Neuronal stem cell (in vitro differentiated cells): ENCODE measurements around the gene ENOSF1.

Experiments used
- DNase-seq: peaks from one replicate; pipeline ENCODE4 v3.0.0-alpha.2; 2013; ENCODE audit warnings: low spot score
- H2AFZ ChIP-seq: one replicate; pipeline ENCODE4 v1.6.1; 2013; ENCODE audit warnings: mild to moderate bottlenecking, low read length, inconsistent platforms
- H2AK5ac ChIP-seq: 2 replicates; pipeline ENCODE4 v1.6.1; 2013; ENCODE audit warnings: low read depth, mild to moderate bottlenecking, inconsistent platforms, low read length, moderate library complexity, mixed read lengths
- H2BK120ac ChIP-seq: 2 replicates; pipeline ENCODE4 v1.6.1; 2013; ENCODE audit warnings: low read depth, mild to moderate bottlenecking, inconsistent platforms, low read length, moderate library complexity, mixed read lengths
- H2BK12ac ChIP-seq: one replicate; pipeline ENCODE4 v1.6.1; 2013; ENCODE audit warnings: low read length, inconsistent platforms
- H2BK15ac ChIP-seq: 2 replicates; pipeline ENCODE4 v1.6.1; 2013; ENCODE audit warnings: mild to moderate bottlenecking, low read length, inconsistent platforms, mixed read lengths
- H2BK5ac ChIP-seq: one replicate; pipeline ENCODE4 v1.6.1; 2013; ENCODE audit warnings: inconsistent platforms, mild to moderate bottlenecking, low read length, moderate library complexity
- H3K14ac ChIP-seq: one replicate; pipeline ENCODE4 v1.6.1; 2013; ENCODE audit warnings: low read length, inconsistent platforms
- H3K18ac ChIP-seq: 2 replicates; pipeline ENCODE4 v1.6.1; 2013; ENCODE audit warnings: low read length, inconsistent platforms
- H3K23ac ChIP-seq: 2 replicates; pipeline ENCODE4 v1.6.1; 2013; ENCODE audit warnings: low read depth, mild to moderate bottlenecking, mixed read lengths, low read length, inconsistent platforms; ENCODE audit not compliant: poor library complexity
- H3K27ac ChIP-seq: replicated peaks from 3 replicates; pipeline ENCODE4 v1.5.1; 2013; ENCODE audit warnings: low read length, inconsistent platforms
- H3K27me3 ChIP-seq, 3 experiments: 2 replicates each; pipeline ENCODE4 v1.6.1; 2013; ENCODE audit warnings: low read length in 3 of 3, mild to moderate bottlenecking in 2 of 3, inconsistent platforms in 1 of 3, low read depth in 1 of 3, mixed read lengths in 1 of 3, moderate library complexity in 1 of 3; ENCODE audit not compliant: control insufficient read depth in 3 of 3, insufficient read depth in 3 of 3
- H3K36me3 ChIP-seq, 2 donors: replicated peaks in 1 of 2; 2 replicates each; pipeline ENCODE4 v1.6.1; 2013; ENCODE audit warnings: low read length in 2 of 2; ENCODE audit not compliant: control insufficient read depth in 2 of 2, insufficient read depth in 2 of 2
- H3K4ac ChIP-seq: 2 replicates; pipeline ENCODE4 v1.6.1; 2013; ENCODE audit warnings: inconsistent platforms, mild to moderate bottlenecking, low read length, moderate library complexity
- H3K4me1 ChIP-seq, 2 donors: 1 replicate in 1 of 2; 2 replicates in 1 of 2; pipeline ENCODE4 v1.6.1; 2013; ENCODE audit warnings: low read length in 2 of 2, low read depth in 1 of 2; ENCODE audit not compliant: control insufficient read depth in 2 of 2, insufficient read depth in 1 of 2
- H3K4me2 ChIP-seq: one replicate; pipeline ENCODE4 v1.6.1; 2013; ENCODE audit warnings: mild to moderate bottlenecking, low read length, inconsistent platforms; ENCODE audit not compliant: insufficient read depth, poor library complexity, severe bottlenecking
- H3K4me3 ChIP-seq, 2 donors: 2 replicates each; pipeline ENCODE4 v1.5.1; 2013; ENCODE audit warnings: low read length in 2 of 2, mild to moderate bottlenecking in 2 of 2, inconsistent platforms in 1 of 2, moderate library complexity in 1 of 2
- H3K79me1 ChIP-seq: one replicate; pipeline ENCODE4 v1.6.1; 2013; ENCODE audit warnings: low read depth, mild to moderate bottlenecking, inconsistent platforms, low read length, moderate library complexity
- H3K9ac ChIP-seq: one replicate; pipeline ENCODE4 v1.6.1; 2013; ENCODE audit warnings: mild to moderate bottlenecking, low read depth, low read length, inconsistent platforms; ENCODE audit not compliant: poor library complexity
- H3K9me3 ChIP-seq, 2 donors: replicated peaks in 1 of 2; 2 replicates each; pipeline versions ENCODE3 to v1.6.1; 2013; ENCODE audit warnings: low read length in 2 of 2, mild to moderate bottlenecking in 2 of 2, inconsistent platforms in 1 of 2, low read depth in 1 of 2, mixed read lengths in 1 of 2, moderate library complexity in 1 of 2; ENCODE audit not compliant: control insufficient read depth in 2 of 2, insufficient read depth in 1 of 2
- H4K8ac ChIP-seq: one replicate; pipeline ENCODE4 v1.6.1; 2013; ENCODE audit warnings: low read depth, mild to moderate bottlenecking, inconsistent platforms, low read length, moderate library complexity
- H4K91ac ChIP-seq: one replicate; pipeline ENCODE4 v1.6.1; 2013; ENCODE audit warnings: low read length, low read depth, mild to moderate bottlenecking, inconsistent platforms; ENCODE audit not compliant: poor library complexity
- WGBS, 2 donors: extraction: QIAGEN DNeasy Blood & Tissue Kit; methylation state at CpG; one replicate each; pipeline ENCODE4 v1.1.7; 2013; ENCODE audit warnings: missing lambda C conversion rate in 2 of 2, mixed read lengths in 1 of 2; ENCODE audit not compliant: insufficient read length in 2 of 2, insufficient replicate concordance in 1 of 2; ENCODE audit errors: extremely low coverage in 2 of 2; 5-methylcytosine and 5-hydroxymethylcytosine counted together

The ENOSF1 gene

GRCh38 chr18:671405-671804 is 41.0 kb downstream of the ENOSF1 start:
- H2BK120ac ChIP-seq: no peak overlapping the region
- H4K8ac ChIP-seq: no peak overlapping the region
- H3K4me1 ChIP-seq: no peaks in the 10 kb centered on the region
- H3K27ac ChIP-seq: no peak overlapping the region
- no peak overlapping the region for H3K4me3 ChIP-seq
- no peak overlapping the region for H3K14ac ChIP-seq
- no peak overlapping the region for H2AFZ ChIP-seq
- H3K23ac ChIP-seq: no peak overlapping the region
- no peak overlapping the region for H2BK12ac ChIP-seq
- H3K9me3 ChIP-seq: peaks cover 2 to 3% of the 10 kb centered on the region in 2 donors
- no peak overlapping the region for H3K18ac ChIP-seq
- H3K27me3 ChIP-seq: no peaks in the 10 kb centered on the region
- no peak overlapping the region for H2AK5ac ChIP-seq
- WGBS, 2 donors: no CpG with 5 or more reads among the region's 1 CpG
- H2BK5ac ChIP-seq: no peak overlapping the region
- H3K4ac ChIP-seq: no peak overlapping the region
- no peak overlapping the region for H3K9ac ChIP-seq
- no peak overlapping the region for H4K91ac ChIP-seq
- H3K79me1 ChIP-seq: peaks cover 1% of the 10 kb centered on the region
- no peak overlapping the region for H3K4me2 ChIP-seq
- no peak overlapping the region for H2BK15ac ChIP-seq
- no peak for DNase-seq
- peaks cover 29 to 97% of the 10 kb centered on the region in 2 donors for H3K36me3 ChIP-seq

GRCh38 chr18:670522-670921 is 41.9 kb downstream of the ENOSF1 start:
- H3K4me2 ChIP-seq: no peak overlapping the region
- no peak overlapping the region for H3K9ac ChIP-seq
- no CpG with 5 or more reads among the region's 11 CpGs for WGBS, 2 donors
- no peak overlapping the region for H2AFZ ChIP-seq
- H2BK120ac ChIP-seq: no peak overlapping the region
- no peak overlapping the region for H3K14ac ChIP-seq
- peaks cover 4% of the 10 kb centered on the region for H3K79me1 ChIP-seq
- H3K27me3 ChIP-seq: no peaks in the 10 kb centered on the region
- no peak overlapping the region for H2BK5ac ChIP-seq
- no peak overlapping the region for H2BK15ac ChIP-seq
- peaks cover 7 to 8% of the 10 kb centered on the region in 2 donors for H3K9me3 ChIP-seq
- H3K4ac ChIP-seq: no peak overlapping the region
- H3K23ac ChIP-seq: no peak overlapping the region
- no peak overlapping the region for H4K8ac ChIP-seq
- no peak overlapping the region for H3K18ac ChIP-seq
- no peak overlapping the region for H2BK12ac ChIP-seq
- DNase-seq: no peak
- H3K4me3 ChIP-seq: peak overlapping the region in 1 of 2 donors; percentile 42
- no peak overlapping the region for H2AK5ac ChIP-seq
- no peak overlapping the region for H3K27ac ChIP-seq
- no peaks in the 10 kb centered on the region for H3K4me1 ChIP-seq
- H4K91ac ChIP-seq: no peak overlapping the region
- peaks cover 30 to 93% of the 10 kb centered on the region in 2 donors for H3K36me3 ChIP-seq

GRCh38 chr18:669077-669476 is 43.4 kb downstream of the ENOSF1 start:
- Histone ChIP-seq H3K79me1 (peaks cover 4% of the 10 kb centered on the region), H2AFZ (no peak overlapping the region), H3K27me3 (no peaks in the 10 kb centered on the region), H3K9ac (no peak overlapping the region), H3K27ac (no peak overlapping the region), H2BK15ac (no peak overlapping the region), H3K36me3 (peaks cover 30 to 80% of the 10 kb centered on the region in 2 donors), H2AK5ac (no peak overlapping the region), H3K4me2 (no peak overlapping the region), H3K18ac (no peak overlapping the region), H2BK120ac (no peak overlapping the region), H3K14ac (no peak overlapping the region), H3K9me3 (peaks cover 7 to 8% of the 10 kb centered on the region in 2 donors), H3K23ac (no peak overlapping the region), H3K4me1 (no peaks in the 10 kb centered on the region), H3K4ac (no peak overlapping the region), H4K91ac (no peak overlapping the region), H2BK5ac (no peak overlapping the region), H4K8ac (no peak overlapping the region), H2BK12ac (no peak overlapping the region), H3K4me3 (no peak overlapping the region)
- no CpG with 5 or more reads among the region's 8 CpGs for WGBS, 2 donors
- DNase-seq: no peak

- Histone ChIP-seq H4K8ac (no peak overlapping the region), H3K27me3 (no peaks in the 10 kb centered on the region), H2BK15ac (no peak overlapping the region), H3K4me1 (no peaks in the 10 kb centered on the region), H3K79me1 (peaks cover 4% of the 10 kb centered on the region), H3K9ac (no peak overlapping the region), H3K18ac (no peak overlapping the region), H2AFZ (no peak overlapping the region), H3K4me2 (no peak overlapping the region), H3K36me3 (peaks cover 30 to 72% of the 10 kb centered on the region in 2 donors), H3K9me3 (peaks cover 7 to 8% of the 10 kb centered on the region in 2 donors), H4K91ac (no peak overlapping the region), H3K4me3 (no peak overlapping the region), H3K14ac (no peak overlapping the region), H2BK120ac (no peak overlapping the region), H2AK5ac (no peak overlapping the region), H2BK5ac (no peak overlapping the region), H3K27ac (no peak overlapping the region), H2BK12ac (no peak overlapping the region), H3K4ac (no peak overlapping the region), H3K23ac (no peak overlapping the region)
- DNase-seq: no peak
- WGBS, 2 donors: no CpG with 5 or more reads among the region's 1 CpG
Observed at GRCh38 chr18:668260-668659, 44.2 kb downstream of the ENOSF1 start.
